ENCODE data around the gene ASF1A. TPM values are rescaled to one million over a fixed set of nuclear protein-coding genes. Genes with fewer than 3 reads are reported as not detected.

Gene ASF1A
- total RNA-seq, 1 donor from 2014 or later: 22.6 TPM

DNA sequence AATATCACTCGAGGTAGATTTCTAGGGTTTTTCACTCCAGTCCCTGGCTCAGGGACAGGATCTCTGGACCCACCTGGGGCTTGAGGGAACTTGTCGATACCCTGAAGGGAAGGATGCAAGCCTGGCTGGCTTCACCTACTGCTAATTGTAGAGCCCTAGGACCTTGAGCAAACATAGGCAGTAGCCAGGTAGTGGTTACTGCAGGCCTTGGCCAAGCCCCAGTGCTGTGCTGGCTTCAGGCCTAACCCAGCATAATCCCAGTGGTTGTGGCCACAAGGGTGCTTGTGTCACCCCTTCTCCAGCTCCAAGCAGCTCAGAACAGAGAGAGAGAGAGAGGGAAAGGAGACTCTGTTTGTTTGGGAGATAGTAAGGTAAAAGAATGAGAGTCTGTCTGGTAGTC lies 46.8 kb downstream of the ASF1A start:
- intact Hi-C loops (cut with micrococcal nuclease): no loop called here
- no peak for DNase-seq
- no peak for ATAC-seq

DNA sequence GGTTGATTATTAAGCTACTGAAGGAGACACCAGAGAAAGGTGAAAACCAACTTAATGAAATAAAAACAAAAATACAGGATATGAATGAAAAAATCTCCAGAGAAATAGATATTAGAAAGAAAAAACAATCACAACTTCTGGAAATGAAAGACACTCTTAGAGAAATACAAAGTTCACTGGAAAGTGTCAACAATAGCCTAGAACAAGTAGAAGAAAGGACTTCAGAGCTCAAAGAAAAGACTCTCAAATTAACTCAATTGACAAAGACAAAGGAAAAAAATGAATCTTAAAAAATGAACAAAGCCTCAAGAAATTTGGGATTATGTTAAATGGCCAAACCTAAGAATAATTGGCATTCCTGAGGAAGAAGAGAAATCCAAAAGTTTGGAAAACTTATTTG lies 51.3 kb downstream of the ASF1A start:
- intact Hi-C loops (cut with micrococcal nuclease): no loop called here
- ATAC-seq: no peak
- DNase-seq: no peak

DNA sequence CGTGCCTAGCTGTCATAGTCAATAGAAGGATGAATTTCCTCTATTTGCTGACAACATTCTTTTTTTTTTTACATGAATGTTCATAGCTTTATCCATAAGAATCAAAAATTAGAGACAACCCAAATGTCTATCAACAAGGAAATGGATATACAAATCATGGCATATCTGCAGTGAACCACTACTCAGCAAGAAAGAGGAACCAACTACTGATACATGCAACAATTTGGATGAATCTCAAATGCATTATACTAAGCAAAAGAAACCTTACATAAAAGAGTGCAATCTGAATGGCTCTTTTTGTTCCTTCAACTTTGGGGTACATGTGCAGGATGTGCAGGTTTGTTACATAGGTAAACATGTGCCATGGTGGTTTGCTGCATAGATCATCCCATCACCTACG lies 58.7 kb downstream of the ASF1A start:
- no peak for ATAC-seq
- DNase-seq: no peak
- intact Hi-C loops (cut with micrococcal nuclease): no loop called here

DNA sequence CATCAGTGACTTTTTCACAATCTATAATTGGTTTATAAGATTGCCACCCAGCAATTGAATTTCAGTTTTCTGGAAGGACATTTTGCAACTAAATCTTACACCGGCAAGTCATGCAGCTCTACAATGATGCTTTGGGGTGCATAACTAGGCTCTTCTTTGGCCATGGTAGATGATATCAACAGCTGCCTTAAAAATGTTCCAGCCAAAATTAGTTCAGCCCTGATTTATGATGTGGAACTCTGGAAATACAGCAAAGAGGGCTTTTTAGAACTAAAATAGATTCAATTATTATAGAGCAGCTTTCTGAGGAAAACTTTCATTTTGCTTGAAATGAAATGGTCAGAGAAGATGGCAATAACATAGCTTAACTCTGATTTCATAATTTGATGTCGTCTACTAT lies 59.4 kb downstream of the ASF1A start:
- intact Hi-C loops (cut with micrococcal nuclease): no loop called here
- no peak for ATAC-seq

More for the DNA sequence above, 59.4 kb downstream of the ASF1A start:
- DNase-seq: no peak

Other genes with a start within 250 kb of the ASF1A start
- gene CEP85L, start 242.6 kb upstream of the ASF1A start, total RNA-seq: 14.5 TPM
- 6.0 TPM for gene MCM9, start 41.0 kb downstream of the ASF1A start, total RNA-seq
- gene FAM184A, start 184.5 kb downstream of the ASF1A start, total RNA-seq: 2.2 TPM